ENCODE measurements around the gene LGMN.

The LGMN gene

GRCh38 chr14:92748259-92749016 lies at the start of gene LGMN:
Gene LGMN (minus strand): TSS chr14:92748627. CDS start chr14:92732786, 15,841 bp downstream.
- DNase-seq, result peak; percentile 98

- no peak for DNase-seq
Observed at GRCh38 chr14:92794961-92795360, 46.5 kb upstream of the LGMN start.

- DNase-seq, result peak; percentile 28
Observed at GRCh38 chr14:92794547-92794941, 46.1 kb upstream of the LGMN start.

GRCh38 chr14:92793709-92794546 lies 45.5 kb upstream of the LGMN start, which contains the start of gene GOLGA5:
Gene GOLGA5 (plus strand): TSS chr14:92794305. CDS start chr14:92797438, 3,133 bp downstream.
- DNase-seq, result peak; percentile 99

GRCh38 chr14:92792885-92793284 lies 44.5 kb upstream of the LGMN start:
- peak; percentile 19 for DNase-seq

- DNase-seq, result no peak
Observed at GRCh38 chr14:92789457-92790089, 41.1 kb upstream of the LGMN start.

GRCh38 chr14:92787554-92787953 lies 39.1 kb upstream of the LGMN start:
- DNase-seq, result no peak

GRCh38 chr14:92786427-92786756 lies 38.0 kb upstream of the LGMN start:
- DNase-seq, result no peak

GRCh38 chr14:92785667-92786426 lies 37.4 kb upstream of the LGMN start:
- no peak for DNase-seq

- peak; percentile 78 for DNase-seq
Observed at GRCh38 chr14:92783813-92784431, 35.5 kb upstream of the LGMN start.

GRCh38 chr14:92781350-92781749 lies 32.9 kb upstream of the LGMN start:
- DNase-seq, result no peak

- no peak for DNase-seq
Observed at GRCh38 chr14:92780444-92781232, 32.2 kb upstream of the LGMN start.

- DNase-seq, result peak; percentile 54
Observed at GRCh38 chr14:92778868-92779565, 30.6 kb upstream of the LGMN start.

GRCh38 chr14:92775292-92775691 lies 26.9 kb upstream of the LGMN start:
- DNase-seq, result peak; percentile 56

- DNase-seq, result no peak
Observed at GRCh38 chr14:92774572-92774971, 26.1 kb upstream of the LGMN start.

GRCh38 chr14:92770484-92770883 lies 22.1 kb upstream of the LGMN start:
- no peak for DNase-seq

- DNase-seq, result no peak
Observed at GRCh38 chr14:92768795-92769194, 20.4 kb upstream of the LGMN start.

- DNase-seq, result peak; percentile 66
Observed at GRCh38 chr14:92768236-92768635, 19.8 kb upstream of the LGMN start.

- peak; percentile 26 for DNase-seq
Observed at GRCh38 chr14:92763666-92764631, 15.5 kb upstream of the LGMN start.

GRCh38 chr14:92760524-92760805 lies 12.0 kb upstream of the LGMN start:
- DNase-seq, result no peak

Data from NCI-H82 (cell line).